Brain microvascular endothelial cell (primary cell): ENCODE results near the gene CADM1.
"Not testable (repeated sequence)": the region's sequence is repeated elsewhere in the genome, so short reads cannot be mapped to it uniquely, and the experiment has no call there.

Source experiments
- DNase-seq: peaks from one replicate; pipeline ENCODE4 v3.0.0-alpha.2; 2020
- H3K27ac ChIP-seq: fragments of 250-450 bp; sonication (Bioruptor Pico); 2 replicates; pipeline ENCODE4 v1.5.1; 2020; ENCODE audit warnings: mild to moderate bottlenecking, moderate library complexity
- H3K27me3 ChIP-seq: fragments of 250-450 bp; sonication (Bioruptor Pico); replicated peaks from 2 replicates; pipeline ENCODE4 v1.5.1; 2020; ENCODE audit warnings: mild to moderate bottlenecking
- H3K36me3 ChIP-seq: fragments of 250-450 bp; sonication (Bioruptor Pico); replicated peaks from 2 replicates; pipeline ENCODE4 v1.5.1; 2020; ENCODE audit warnings: mild to moderate bottlenecking
- H3K4me3 ChIP-seq: 2 replicates; pipeline ENCODE4 v1.5.1; 2011; ENCODE audit warnings: low read depth, mild to moderate bottlenecking, control low read depth, low read length, moderate library complexity
- CTCF ChIP-seq: IDR thresholded peaks from 2 replicates; pipeline ENCODE4 v1.5.1; 2011; ENCODE audit warnings: low read depth, mild to moderate bottlenecking, moderate library complexity, low read length, control low read depth, inconsistent platforms; ENCODE audit errors: missing control alignments
- in situ Hi-C: cut with HindIII; loops from 2 replicates; pipeline ENCODE4 v1.10.0; 2017; ENCODE audit warnings: low sequenced_read_pairs, low pct_ligation_motif_present

Gene CADM1

DNA sequence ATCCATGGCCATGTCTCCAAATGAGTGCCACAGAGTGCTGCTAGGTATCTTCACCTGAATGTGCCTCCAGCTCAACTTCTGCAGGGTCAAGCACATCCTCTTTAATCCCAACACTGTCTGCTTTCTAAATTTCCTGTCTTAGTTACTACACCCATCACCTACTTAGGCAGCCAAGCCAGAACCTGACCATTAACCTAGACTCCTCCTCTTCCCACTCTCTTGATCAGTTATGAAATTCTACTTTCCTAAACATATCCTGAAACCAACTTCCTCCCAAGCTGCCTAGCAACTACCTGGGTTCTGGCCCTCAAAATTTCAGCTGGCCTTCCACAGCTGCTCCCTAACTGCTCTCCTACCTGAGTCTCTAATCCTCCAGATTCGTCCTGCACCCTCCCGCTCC lies 22.7 kb downstream of the CADM1 start:
- Histone ChIP-seq H3K27me3 (no peaks in the 10 kb centered on the region), H3K4me3 (no peak overlapping the region), H3K36me3 (no peaks in the 10 kb centered on the region), H3K27ac (no peak overlapping the region)
- no peak for DNase-seq
- no peak for TF ChIP-seq CTCF
- in situ Hi-C loops = no loop called here

GRCh38 chr11:115480611-115481010 lies 23.6 kb downstream of the CADM1 start:
- no peak for DNase-seq
- Histone ChIP-seq H3K36me3 (no peaks in the 10 kb centered on the region), H3K27ac (no peak overlapping the region), H3K27me3 (no peaks in the 10 kb centered on the region), H3K4me3 (no peak overlapping the region)
- in situ Hi-C loops = no loop called here
- no peak for TF ChIP-seq CTCF

GRCh38 chr11:115477410-115477809 lies 26.8 kb downstream of the CADM1 start:
- in situ Hi-C loops = no loop called here
- Histone ChIP-seq H3K36me3 (no peaks in the 10 kb centered on the region), H3K4me3 (no peak overlapping the region), H3K27me3 (no peaks in the 10 kb centered on the region), H3K27ac (no peak overlapping the region)
- DNase-seq = no peak
- TF ChIP-seq CTCF = no peak

- Histone ChIP-seq H3K36me3 (no peaks in the 10 kb centered on the region), H3K27me3 (no peaks in the 10 kb centered on the region), H3K27ac (no peak overlapping the region), H3K4me3 (no peak overlapping the region)
- DNase-seq = no peak
- no peak for TF ChIP-seq CTCF
- in situ Hi-C loops = no loop called here
Observed at GRCh38 chr11:115476463-115477286, 27.5 kb downstream of the CADM1 start.

DNA sequence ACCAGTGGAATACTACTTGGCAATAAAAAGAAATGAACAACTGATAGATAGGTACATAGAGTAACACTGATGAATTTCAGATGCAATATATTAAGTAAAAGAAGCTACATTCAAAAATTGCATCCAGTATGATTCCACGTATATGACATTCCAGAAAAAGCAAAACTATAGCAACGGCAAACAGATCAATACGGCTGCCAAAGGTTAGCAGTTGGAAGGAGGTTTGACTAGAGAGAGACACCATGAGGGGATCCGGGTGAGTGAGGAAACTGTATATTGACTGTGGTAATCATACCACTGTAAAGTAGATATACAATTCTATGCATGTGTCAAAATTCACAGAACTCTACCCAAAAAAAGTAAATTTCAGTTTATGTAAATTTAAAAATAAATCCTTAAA lies 28.7 kb downstream of the CADM1 start:
- Histone ChIP-seq H3K27me3 (no peaks in the 10 kb centered on the region), H3K36me3 (no peaks in the 10 kb centered on the region), H3K4me3 (no peak overlapping the region), H3K27ac (no peak overlapping the region)
- no peak for TF ChIP-seq CTCF
- in situ Hi-C loops = no loop called here
- no peak for DNase-seq

GRCh38 chr11:115474306-115474705 lies 29.9 kb downstream of the CADM1 start:
- DNase-seq, H3K4me3 ChIP-seq, H3K27ac ChIP-seq, H3K36me3 ChIP-seq, in situ Hi-C loops, H3K27me3 ChIP-seq: not testable (repeated sequence)
